ENCODE measurements around the gene PWP2.
"Not testable (repeated sequence)": the region's sequence is repeated elsewhere in the genome, so short reads cannot be mapped to it uniquely, and the experiment has no call there.

Gene PWP2

GRCh38 chr21:44127827-44128226, 20.6 kb downstream of the PWP2 start:
- not testable (repeated sequence) for DNase-seq (ENCODE audit: extremely low read depth in 1 of 2, low read depth in 1 of 2)

DNA sequence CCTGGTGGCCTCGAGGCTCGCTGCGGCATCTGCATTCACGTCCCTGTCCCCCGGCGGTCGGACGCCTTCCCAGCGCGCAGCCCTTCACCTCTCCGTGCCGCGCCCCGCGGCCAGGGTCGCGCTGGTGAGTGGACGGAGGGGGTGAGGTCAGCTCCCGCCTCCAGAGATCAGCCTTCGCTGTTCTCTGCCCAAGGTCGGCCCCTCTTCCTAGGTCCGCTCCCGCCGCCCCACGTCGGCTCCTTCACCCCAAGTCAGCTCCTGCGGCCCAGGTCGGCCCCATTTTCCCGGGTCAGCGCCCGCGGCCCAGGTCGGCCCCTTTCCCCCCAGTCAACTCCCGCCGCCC, 26.5 kb downstream of the PWP2 start:
- DNase-seq (ENCODE audit: extremely low read depth in 1 of 2, low read depth in 1 of 2) = not testable (repeated sequence)

GRCh38 chr21:44134732-44135131, 27.5 kb downstream of the PWP2 start:
- DNase-seq (ENCODE audit: extremely low read depth in 1 of 2, low read depth in 1 of 2) = not testable (repeated sequence)

DNA sequence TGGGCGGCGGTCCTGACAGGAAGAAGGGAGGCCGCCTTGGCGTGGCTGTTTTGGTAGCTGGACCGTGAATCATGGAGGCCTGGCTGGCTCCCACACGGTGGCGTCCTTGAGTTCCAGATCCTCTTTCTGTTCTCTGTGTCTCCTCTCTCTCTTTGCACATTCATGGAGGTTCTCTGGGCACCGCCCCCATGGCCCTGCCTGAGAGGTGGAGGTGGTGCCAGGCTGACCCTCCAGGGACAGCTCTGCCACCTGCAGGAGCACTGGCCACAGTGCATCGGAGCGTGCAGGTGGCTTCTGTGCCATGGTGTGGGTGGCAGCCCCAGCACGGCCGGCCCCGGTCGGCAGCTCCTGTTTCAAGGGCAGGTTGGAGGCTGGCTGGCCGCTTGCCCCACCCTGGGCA, 30.8 kb downstream of the PWP2 start:
- not testable (repeated sequence) for DNase-seq (ENCODE audit: extremely low read depth in 1 of 2, low read depth in 1 of 2)

DNA sequence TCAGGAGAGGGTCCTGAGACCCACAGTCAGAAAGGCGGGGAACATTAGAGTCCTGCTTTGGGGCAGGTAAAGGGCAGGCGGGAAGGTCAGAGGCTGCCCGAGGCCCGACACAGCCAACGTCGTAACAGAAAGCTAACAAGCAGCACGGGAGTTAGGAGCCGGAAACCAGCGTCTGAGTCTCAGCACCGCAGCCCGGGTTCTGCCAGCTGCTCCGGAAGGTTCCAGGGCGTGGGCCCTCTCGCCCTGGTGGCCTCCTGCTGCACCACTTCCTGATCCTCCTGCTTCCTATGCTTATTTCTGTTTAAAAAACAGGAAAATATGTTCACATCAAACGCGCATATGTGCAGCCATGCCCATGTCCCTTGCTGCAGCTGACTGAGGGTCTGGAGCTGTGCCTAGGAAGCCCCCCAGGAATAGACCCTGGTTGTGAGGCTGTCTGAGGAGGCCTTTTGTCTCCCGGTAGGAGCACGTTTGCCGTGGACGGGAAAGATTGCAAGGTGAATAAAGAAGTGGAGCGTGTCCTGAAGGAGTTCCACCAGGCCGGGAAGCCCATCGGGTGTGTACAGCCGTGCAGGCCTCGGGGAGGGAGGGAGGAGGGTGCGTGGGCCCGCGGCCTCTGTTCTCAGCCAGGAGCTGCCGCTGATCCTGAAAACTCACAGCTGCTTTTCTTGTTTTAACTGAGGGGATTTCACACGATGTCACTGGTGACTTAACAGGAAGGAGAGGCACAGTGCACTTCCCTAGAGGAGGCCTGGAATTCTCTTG, 32.8 kb downstream of the PWP2 start:
- not testable (repeated sequence) for DNase-seq (ENCODE audit: extremely low read depth in 1 of 2, low read depth in 1 of 2)

- DNase-seq (ENCODE audit: extremely low read depth in 1 of 2, low read depth in 1 of 2) = not testable (repeated sequence)
These were observed 33.3 kb downstream of the PWP2 start for GRCh38 chr21:44140552-44140932.

DNA sequence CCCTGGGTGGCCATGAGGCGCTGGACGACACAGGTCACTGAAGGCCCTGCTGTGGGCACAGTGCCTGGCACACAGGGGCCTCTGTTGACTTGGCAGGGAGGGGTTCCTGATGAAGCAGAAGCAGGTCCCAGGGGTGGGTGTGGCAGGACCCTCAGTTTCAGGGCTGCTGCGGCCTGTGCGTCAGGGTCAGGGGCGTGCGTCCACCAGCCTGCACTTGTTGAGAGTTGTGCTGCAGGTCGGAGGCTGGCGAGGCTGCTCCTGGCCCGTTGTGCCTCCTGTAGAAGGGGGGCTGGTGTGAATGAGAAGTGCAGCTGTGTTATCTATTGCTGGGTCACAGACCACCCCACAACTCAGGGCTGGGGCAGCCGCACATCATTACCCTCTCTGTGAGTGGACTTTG, 35.3 kb downstream of the PWP2 start:
- not testable (repeated sequence) for DNase-seq (ENCODE audit: extremely low read depth in 1 of 2, low read depth in 1 of 2)

GRCh38 chr21:44143380-44143779, 36.2 kb downstream of the PWP2 start:
- not testable (repeated sequence) for DNase-seq (ENCODE audit: extremely low read depth in 1 of 2, low read depth in 1 of 2)

GRCh38 chr21:44143996-44144395, 36.8 kb downstream of the PWP2 start:
- not testable (repeated sequence) for DNase-seq (ENCODE audit: extremely low read depth in 1 of 2, low read depth in 1 of 2)

GRCh38 chr21:44144784-44145602, 37.8 kb downstream of the PWP2 start:
- not testable (repeated sequence) for DNase-seq (ENCODE audit: extremely low read depth in 1 of 2, low read depth in 1 of 2)

DNA sequence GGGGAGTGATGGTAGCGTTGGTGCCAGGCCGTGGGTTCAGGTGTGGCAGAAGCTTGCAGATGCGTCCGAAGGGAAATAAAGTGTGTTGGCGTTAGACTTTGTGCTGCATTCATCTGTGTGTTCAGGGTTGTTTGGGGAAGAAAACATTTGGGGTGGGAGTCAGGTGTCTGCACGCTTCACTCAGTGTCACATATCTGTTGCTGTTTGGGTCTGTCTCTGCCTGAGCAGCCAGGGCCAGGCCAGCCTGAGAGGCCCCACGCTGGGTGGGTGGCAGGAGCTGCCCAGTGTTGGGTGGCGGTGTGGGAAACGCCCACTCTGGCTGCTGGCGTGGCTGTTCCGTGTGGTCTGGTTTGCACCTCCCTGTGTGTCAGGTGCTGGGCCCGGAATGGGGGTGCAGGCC, 38.4 kb downstream of the PWP2 start:
- not testable (repeated sequence) for DNase-seq (ENCODE audit: extremely low read depth in 1 of 2, low read depth in 1 of 2)

- not testable (repeated sequence) for DNase-seq (ENCODE audit: extremely low read depth in 1 of 2, low read depth in 1 of 2)
These were observed 39.9 kb downstream of the PWP2 start for GRCh38 chr21:44147108-44147507.

DNA sequence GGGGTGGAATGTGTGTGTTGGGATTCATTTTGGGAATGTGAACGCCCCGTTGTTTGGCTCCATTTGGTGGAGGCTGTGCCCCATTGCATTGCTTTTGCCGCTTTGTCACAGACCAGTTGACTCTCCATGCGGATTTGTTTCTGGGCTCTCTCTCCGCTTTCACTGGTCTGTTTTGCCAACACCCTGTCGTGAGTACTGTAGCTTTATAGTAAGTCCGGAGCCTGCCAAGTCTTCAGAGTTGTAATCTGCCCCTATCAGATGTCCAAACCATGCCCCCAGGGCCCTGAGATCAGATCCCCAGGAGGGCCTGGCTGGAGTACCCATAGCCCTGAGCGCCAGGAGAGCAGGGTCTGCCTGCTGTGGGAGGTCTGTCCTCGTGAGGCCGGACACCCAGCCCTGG, 43.1 kb downstream of the PWP2 start:
- not testable (repeated sequence) for DNase-seq (ENCODE audit: extremely low read depth in 1 of 2, low read depth in 1 of 2)

GRCh38 chr21:44153214-44153888, 46.2 kb downstream of the PWP2 start:
- not testable (repeated sequence) for DNase-seq (ENCODE audit: extremely low read depth in 1 of 2, low read depth in 1 of 2)

- DNase-seq (ENCODE audit: extremely low read depth in 1 of 2, low read depth in 1 of 2) = not testable (repeated sequence)
These were observed 46.7 kb downstream of the PWP2 start for GRCh38 chr21:44153889-44154228.

DNA sequence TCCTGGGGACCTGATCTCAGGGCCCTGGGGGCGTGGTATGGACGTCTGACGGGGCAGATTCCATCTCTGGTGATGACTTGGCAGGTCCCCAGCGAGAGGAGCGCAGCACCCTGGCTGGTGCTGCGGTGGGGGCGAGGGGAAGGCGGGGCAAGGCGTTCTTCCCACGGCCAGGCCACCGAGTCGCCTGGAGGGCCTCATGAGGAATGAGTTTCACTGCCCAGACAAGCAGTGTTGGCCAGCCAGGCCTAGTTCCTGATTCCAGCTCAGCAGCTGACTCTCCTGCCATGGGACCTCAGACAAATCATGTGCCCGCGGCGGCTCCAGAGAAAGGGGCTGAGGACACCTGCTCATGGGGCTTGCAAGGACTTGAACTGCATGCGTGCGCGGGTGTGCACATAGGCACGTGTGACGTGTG, 47.6 kb downstream of the PWP2 start:
- DNase-seq (ENCODE audit: extremely low read depth in 1 of 2, low read depth in 1 of 2) = not testable (repeated sequence)

- DNase-seq (ENCODE audit: extremely low read depth in 1 of 2, low read depth in 1 of 2) = not testable (repeated sequence)
These were observed 48.2 kb downstream of the PWP2 start for GRCh38 chr21:44155231-44155993.

- not testable (repeated sequence) for DNase-seq (ENCODE audit: extremely low read depth in 1 of 2, low read depth in 1 of 2)
These were observed 48.8 kb downstream of the PWP2 start for GRCh38 chr21:44155994-44156380.

- not testable (repeated sequence) for DNase-seq (ENCODE audit: extremely low read depth in 1 of 2, low read depth in 1 of 2)
These were observed 50.4 kb downstream of the PWP2 start for GRCh38 chr21:44157439-44158081.

GRCh38 chr21:44158082-44158468, 50.9 kb downstream of the PWP2 start:
- DNase-seq (ENCODE audit: extremely low read depth in 1 of 2, low read depth in 1 of 2) = not testable (repeated sequence)

Data from activated CD8-positive, alpha-beta memory T cell treated with anti-CD3 and anti-CD28 coated beads for 1 hour (primary cell).